ENCODE measurements around the gene DDRGK1. TPM values are rescaled to one million over a fixed set of nuclear protein-coding genes. Genes with fewer than 3 reads are reported as not detected.

The DDRGK1 gene
- polyA plus RNA-seq, 1 donor, result 33.9 TPM

DNA sequence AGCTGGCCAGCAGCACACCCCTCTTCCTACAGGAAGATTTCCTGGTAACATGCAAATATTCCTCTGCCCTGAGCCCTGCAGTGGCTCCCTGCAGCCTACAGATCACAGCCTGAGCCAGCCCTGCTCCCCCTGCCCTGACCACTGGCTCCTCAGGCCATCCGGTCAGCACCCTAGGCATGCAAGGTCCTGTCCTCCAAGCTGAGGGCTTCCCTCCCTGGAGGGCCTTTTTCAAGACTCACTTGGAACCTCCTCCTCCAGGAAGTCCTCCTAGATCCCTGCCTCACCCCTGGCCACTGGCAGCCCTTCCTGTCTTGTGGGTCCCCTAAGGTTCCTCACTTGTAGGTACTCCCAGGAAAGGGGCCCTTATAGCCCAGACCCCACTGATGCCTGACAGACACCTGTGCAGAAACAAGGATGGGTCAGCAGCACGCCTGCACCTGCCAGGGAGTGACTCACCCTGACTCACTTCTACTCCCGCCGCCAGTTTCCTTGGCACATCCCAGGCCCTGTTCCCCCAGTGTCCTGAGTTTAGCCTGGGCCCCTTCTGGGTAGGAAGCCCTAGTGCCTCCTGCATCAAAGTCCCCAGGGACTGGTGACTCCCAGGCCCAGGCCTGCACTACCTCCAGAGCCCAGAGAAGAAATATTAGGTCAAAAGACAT lies 31.3 kb upstream of the DDRGK1 start:
- DNase-seq, result no peak

DNA sequence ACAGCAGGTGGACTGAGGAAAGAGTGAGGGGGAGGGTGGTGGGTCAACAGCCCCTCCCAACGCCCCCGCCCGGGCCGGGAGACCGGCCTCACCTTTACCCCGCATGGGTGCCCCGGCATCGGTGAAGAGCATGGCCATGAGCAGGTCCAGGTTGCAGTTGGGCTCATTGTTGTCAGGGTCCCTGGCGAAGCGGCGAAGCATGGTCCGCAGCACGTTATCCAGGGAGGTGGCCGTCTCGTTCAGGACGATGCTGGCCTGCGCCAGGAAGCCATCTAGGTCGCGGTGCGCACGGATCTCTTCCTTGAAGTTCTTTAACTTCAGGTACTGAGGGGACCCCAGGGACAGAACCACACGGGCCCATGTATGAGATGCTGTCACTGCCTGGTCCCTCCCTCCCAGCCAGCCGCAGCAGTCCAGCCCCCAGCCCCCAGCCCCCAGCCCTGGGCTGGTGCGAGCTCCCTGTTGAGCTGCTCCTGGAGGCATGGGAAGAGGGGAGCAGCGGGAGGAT lies 29.6 kb upstream of the DDRGK1 start:
- DNase-seq, result no peak

DNA sequence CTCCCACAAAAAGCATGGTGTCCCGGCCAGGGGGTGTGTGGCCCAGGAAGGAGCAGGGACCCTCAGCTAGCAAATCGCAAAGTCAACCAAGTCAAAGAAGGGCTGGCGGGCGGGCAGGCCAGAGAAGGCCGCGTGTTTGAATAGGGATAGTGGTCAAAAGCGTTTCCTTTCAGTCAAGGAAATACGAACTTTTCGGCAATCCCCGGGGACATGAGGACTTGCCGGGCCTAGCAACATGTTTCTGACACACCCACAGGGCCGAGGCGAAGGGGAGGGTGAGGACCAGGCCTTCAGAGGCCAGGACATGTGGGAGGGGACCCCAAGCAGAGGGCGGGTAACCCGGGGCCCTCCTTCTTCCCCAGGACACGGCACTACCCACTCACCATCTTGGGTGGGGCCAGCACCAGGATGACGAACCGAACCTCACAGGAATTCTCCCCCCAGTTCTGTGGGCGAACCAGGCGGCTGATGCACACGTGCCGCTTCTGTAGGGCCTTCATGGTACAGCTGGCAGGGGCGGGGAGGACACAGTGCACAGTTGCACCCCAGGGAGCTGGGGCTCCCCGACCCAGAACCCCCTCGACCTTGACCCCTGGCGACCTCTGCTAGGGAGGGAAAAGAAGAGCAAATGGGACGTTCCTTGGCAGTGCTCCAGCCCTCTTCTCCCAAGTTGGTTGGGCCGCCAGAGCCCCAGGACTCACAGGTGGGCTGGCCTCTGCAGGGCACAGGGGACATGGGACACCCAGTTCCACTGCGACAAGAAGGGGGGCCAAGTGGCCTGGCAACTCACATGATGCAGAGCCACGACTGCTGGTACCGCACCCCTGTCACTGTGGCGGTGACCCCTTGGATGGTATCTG lies 28.9 kb upstream of the DDRGK1 start:
- DNase-seq, result no peak

DNA sequence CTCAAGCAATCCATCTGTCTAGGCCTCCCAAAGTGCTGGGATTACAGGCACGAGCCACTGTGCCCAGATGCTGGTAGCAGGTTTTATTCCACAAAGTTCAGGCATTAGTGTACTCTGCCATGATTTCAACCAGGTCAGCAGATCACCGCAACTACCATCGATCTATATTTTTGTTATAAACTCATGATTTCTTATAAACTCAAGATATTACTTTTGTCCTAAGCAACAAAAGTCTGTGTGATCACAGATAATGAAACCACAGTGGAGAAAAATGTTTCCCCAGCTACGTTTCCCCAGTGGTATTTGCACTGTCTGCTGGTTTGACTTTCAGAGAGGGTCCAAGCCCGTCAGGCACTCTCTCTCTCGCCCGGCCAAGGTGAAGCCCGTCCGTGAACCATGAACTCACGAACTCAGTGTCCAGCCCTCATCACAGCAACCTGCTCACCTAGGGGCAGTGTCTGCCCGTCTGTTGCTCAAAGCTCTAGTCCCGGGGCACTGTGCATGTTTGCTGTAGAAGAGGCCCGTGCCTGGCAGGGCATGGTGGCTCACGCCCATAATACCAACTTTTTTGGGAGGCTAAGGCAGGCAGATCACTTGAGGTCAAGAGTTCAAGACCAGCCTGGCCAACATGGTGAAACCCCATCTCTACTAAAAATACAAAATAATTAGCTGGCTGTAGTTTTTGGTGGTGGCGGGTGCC lies 27.6 kb upstream of the DDRGK1 start:
- DNase-seq, result no peak

DNA sequence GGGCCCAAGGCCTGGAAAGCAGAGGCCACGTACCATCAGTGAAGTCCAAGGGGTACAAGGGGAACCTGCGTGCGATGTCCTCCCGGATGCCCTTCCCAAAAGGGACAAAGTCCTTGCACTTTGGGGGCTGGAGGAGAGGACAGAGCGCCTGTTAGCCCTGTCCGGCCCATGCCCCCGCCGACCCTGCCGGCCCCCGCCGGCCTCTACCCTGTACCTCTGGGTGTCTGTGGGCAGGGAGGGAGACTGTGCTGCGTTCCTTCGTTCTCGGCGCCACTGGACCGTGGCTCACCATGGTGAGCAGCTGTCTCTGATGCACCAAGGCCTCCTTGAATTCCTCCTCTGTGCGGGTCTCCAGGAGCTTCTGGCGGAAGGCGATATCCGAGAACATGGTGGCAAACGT lies 26.6 kb upstream of the DDRGK1 start:
- no peak for DNase-seq

DNA sequence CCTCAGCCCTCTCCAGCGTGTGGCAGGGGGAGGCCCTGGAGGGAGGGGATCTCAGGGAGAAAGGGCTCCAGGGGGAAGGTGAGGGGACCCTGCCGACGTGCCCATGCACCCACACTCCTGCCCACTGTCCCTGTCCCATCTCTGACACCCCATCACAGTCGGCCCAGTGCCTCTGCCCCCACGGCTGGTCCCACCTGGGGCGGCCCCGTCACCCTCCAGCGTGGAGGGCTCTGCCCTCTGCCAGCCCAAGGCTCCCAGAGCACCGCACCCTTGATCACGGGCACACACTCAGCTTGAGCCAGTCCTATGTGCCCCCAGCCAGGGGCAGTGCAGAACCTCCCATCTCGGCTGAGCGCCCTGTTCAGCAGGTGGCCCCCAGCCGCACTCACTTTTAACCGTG lies 25.3 kb upstream of the DDRGK1 start:
- no peak for DNase-seq

DNA sequence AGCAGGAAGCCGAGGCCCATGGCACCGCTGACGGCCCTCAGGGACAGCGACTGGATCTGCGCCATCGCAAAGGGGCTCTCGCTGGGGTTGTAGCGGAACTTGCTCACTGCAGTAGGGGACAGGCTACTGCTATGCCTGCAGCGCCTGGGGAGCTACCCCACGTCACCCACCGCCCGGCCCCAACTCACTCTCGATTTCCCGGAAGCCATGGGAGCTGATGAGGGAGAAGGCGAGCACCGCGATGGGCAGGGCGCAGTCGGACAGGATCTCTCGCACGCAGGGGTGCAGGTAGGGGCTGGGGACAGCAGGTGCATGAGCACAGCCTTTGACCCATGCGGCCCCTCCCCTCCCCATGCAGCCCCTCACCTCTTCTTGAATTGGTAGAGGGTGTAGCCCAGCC lies 24.7 kb upstream of the DDRGK1 start:
- DNase-seq, result no peak

DNA sequence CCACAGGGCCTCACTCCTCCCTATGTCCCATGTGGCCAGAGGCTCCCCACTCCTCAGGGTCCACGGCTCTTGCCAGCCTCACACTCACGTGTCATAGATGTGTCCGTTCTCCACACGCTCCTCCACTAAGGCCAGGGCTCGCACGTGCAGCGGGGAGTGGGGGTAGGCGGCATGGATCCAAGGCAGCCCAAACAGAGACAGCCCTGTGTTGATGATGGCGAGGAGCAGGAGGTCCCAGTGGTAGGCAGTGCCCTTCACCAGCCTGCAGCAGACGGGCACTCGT lies 24.2 kb upstream of the DDRGK1 start:
- DNase-seq, result no peak

DNA sequence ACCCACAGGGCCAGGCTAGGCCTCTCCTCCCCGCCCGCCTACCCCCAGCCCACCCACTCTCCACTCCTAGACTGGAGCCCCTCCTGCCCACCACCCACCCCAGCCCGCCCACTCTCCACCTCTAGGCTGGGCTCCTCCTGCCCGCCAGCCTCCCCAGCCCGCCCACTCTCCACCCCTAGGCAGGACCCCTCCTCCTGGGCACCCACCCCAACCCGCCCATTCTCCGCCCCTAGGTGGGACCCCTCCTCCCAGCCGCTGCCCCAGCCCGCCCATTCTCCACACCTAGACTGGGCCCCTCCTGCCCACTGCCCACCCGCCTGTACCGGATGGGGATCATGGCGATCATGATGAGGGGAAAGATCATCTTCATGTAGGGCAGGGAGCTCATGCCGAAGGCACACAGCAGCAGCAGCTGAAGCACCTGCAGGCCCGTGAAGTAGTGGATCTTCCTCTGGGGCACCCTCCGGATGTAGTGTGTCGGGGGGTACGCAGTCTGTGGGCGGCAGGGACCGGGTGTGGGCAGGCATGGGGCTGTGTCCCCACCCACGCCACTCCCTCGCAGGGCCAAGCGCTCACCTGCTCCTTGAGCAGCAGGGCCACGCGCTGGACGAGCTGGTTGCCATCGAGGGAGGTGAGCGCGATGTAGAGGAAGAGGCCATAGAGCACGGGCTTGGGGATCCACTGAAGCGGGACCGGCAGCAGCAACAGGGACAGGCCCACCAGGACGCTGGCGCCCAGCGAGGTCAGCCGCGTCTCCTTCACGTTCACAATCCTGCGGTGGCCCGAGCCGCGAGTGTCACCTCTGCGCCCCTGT lies 23.7 kb upstream of the DDRGK1 start:
- DNase-seq, result no peak

DNA sequence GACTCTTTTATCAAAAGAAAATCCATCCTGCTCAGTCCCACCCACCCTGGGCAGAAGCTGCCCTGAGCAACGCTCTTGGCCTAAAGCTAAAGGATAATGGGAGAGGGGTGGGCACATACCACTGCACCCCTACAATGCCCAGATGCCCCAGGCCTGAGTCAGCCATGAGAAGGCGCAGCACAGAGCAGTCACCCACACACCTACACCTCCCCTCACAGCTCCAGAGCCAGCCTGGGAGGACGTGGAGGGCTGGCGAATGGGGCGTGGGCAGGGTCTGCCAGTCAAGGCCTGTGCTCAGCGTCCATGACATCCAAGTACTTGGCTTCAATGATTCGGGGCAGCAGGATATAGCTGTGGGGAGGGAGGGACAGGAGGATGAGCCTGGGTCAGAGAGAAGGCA lies 23.0 kb upstream of the DDRGK1 start:
- DNase-seq, result no peak

DNA sequence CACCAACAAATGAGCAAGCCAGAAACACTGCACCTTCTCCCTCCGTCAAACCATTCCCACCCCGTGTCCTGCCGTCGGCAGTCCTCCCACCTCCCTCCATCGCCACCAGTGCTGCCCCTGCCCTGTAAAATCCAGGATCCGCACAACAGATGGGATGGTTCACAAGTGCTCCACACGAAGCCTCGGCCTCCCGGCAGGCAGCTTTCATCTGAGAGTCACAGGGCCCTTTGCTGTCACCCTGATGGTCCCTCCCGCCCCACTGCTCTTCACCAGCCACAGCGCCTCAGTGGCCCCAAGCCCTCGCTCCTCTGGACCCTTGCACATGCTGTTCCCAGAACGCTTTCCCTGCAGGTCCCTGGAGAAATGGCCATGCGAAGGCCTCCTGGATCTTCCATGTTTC lies 22.4 kb upstream of the DDRGK1 start:
- no peak for DNase-seq

DNA sequence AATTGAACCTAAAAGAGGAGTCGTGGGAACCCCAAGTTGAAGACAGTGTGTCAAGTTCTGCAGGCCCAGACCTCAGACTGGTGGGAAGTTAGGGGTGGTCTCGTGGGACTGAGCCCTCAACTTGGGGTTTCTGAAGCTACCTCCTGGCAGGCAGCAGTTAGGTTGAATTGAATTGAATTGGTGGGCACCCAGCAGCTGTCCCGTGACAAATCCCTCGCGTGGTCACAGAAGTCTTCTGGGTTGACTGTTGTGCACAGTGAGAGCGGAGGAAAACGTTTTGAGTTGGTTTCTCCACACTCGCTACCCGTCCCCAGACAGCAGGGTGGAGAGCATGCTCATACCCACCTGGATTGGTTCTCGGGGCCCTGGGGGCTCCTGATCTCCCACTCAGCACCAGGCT lies 21.6 kb upstream of the DDRGK1 start:
- DNase-seq, result no peak

DNA sequence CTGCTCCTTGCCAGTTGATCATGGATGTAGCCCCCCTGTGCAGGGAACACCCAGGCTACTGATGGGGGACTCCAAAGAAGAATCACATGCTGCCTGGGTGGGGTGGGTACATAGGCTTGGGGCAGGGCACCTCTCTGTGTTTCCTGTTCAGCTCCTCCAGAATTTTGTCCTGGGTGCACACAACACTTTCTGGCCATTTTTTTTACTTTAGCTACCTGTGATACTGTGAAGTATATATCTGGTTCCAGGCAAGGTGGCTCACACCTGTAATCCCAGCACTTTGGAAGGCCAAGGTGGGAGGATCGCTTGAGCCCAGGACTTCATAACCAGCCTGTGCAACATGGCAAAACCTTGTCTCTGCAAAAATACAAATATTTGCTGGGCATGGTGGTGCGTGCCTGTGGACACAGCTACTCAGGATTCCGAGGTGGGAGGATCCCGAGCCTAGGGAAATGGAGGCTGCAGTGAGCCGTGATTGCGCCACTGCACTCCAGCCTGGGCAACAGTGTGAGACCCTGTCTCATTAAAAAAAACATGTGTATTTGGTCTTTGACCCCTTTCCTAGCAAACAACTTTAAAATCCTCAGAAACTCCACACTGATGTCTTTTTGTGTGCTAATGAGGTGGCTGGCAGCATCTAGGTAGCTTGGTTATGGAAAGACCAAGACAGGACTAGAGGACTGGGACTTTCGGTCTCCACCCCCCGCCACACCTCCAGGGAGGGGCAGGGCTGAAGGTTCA lies 20.4 kb upstream of the DDRGK1 start:
- no peak for DNase-seq

DNA sequence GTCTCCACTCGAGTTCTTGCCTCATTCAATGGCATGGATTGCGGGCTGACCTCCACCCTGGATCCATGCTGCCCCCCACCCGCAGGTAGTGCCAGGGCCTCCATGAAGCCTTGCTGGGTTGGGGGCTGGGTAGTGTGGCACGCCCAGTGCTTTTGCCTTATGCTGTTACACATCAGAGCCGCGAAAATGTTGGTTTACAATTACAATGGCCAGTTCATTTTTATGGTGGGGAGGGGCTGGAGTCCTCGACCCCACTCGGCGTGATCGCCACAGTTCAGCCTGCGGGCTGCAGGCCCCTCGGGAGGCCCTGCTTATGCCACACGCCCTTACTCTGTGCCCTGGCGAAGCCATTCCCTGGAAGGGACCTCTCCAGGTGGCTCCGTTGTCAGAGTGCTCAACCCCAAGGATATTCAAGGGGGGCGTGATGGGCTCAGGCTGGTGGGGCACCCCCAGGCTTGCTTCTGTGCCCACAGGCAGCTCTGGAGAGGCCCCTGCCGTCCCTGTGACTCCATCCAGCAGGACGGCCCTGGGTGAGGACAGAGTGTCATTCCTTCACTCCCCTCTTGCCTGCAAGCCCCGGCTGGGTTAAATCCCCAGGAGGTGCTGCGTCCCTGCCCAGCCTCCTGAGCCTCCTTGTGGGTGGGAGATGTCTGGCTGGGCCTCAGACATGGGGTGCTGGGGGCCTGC lies 19.7 kb upstream of the DDRGK1 start:
- DNase-seq, result no peak

DNA sequence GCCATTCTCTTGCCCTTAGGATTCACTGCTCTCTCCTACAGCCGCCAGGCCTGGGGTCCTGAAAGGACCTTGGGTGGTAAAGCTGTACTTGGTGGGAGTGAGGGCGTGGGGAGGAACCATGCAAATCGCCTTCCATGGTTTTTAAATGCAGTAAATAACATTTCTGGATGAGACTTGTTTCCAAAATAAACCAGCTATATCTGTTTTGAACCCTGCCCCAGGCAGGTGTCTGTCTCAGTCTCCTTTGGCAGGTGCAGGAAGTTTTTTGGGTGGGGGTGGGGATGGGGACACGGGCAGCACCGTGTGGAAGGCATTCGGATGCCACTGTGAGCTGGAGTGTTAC lies 19.1 kb upstream of the DDRGK1 start:
- DNase-seq, result no peak

DNA sequence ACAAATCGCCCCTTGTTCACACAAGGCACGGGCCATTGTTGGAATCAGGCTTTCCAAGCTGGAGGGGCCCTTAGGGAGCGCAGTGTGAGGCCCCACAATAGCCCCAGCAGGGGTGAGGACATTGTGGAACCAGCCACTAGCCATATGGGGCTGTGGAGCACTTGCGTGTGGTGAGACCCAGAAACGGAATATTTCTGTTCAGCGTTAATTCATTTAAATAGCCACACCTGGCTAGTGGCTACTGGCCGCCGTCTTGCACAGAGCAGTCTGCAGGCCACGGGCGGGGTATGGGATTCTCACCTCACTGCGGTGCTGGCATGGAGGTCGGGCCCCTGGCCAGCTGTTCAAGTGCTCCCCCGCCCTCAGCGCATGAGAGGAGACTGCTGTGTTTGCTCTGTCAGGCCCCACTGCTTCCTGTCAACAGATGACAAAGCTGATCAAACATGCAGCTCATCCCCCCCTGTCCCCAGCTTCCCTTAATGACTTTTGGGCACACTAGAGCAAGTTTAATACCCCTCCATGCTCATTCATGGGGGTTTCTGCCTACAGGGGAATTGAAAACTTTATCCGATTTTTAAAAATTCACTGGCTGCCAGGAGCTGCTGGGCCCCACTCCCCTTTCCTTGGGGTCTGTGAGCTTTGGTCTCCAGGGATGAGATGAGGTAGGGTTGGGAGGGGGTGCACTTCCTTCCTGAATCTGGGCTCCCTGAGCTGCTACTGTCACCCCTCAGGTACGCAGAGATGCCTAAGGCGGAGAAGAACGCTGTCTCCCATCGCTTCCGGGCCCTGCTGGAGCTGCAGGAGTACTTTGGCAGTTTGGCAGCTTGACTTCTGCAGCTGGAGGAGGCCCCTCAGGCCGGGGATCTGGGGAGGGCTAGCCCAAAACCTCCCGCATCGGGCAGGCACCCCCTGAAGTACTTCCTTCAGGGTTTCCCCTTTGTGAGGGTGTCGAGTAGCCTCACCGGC lies 18.4 kb upstream of the DDRGK1 start:
- DNase-seq, result no peak

DNA sequence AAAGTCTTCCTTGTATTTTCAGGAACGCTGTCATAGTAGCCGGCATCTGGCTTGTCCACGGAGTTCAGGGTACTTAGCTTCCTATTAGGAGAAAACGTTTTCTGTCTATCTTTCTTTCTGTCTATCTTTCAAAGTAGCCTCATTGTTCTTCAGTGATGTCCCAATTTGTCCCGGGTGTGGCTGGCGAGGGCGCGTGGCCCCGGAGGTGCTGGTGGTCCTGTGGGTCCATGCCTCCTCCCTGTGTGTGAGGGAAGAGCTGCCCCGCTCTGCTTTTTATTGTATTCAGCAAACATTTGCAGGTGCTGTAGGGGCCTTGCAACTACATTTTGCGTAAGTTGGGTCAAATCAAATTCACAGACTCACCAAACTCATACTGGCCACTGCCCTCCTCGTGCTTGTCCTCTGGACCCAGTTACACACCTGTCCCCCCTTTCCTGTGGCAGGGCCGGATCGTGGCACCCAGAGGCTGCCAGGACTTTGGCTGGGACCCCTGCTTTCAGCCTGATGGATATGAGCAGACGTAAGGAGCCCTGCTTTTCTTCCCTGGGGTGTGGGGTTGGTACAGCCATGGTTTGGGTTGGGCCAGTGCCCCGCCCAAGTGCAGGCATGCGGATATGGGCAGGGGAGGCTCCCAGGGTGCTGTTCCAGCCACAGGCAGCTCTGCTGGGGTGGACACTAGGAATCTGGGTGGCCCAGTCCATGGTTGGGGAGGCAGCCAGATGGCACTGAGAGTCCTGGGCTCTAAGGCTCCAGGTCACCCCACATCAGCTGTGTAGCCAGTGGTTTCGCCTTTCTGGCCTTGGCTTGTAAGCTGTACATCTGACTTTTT lies 17.1 kb upstream of the DDRGK1 start:
- no peak for DNase-seq

DNA sequence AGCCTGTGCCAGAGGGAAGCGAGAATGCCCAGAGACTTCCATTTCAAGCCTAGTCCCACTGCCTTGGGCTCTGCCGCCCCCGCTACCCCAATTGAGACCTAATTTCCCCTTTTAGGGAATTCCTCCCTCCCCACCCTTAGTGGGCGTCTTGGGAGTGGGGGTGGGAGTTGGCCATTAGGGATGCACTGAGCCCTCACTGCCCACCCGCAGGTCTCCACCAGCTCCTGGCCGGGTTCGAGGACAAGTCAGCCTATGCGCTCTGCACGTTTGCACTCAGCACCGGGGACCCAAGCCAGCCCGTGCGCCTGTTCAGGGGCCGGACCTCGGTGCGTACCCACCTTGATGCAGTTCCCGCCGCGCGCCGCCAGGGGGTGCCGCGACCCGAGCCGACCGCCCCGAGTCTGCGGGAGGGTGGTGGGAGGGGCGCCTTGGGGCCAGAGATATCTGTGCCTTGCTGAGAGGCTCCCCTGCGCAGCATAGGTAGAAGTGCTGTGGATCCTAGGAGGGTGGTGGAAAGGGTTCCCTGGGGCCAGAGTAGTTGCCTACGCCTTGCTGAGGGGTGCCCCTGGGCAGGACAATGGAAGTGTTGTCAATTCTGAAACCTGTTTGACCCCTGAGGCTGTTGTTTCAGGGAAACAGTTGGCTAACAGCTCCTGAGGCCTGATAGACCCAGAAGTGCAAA lies 14.0 kb upstream of the DDRGK1 start:
- DNase-seq, result no peak
